SK-N-SH (cell line): ENCODE measurements around the gene PFKFB3.

Source experiments
- SMC3 ChIP-seq: IDR thresholded peaks from 2 replicates; pipeline ENCODE4 v1.6.1; 2012; ENCODE audit warnings: low read depth, low read length, improper control_type of control experiment
- TF ChIP-seq, protein P1 (sequence below): fragments of 150-350 bp; IDR thresholded peaks from 2 replicates; pipeline ENCODE4 v1.6.1; 2017; ENCODE audit warnings: antibody characterized with exemption, low read length, low read depth, borderline replicate concordance

DNA sequence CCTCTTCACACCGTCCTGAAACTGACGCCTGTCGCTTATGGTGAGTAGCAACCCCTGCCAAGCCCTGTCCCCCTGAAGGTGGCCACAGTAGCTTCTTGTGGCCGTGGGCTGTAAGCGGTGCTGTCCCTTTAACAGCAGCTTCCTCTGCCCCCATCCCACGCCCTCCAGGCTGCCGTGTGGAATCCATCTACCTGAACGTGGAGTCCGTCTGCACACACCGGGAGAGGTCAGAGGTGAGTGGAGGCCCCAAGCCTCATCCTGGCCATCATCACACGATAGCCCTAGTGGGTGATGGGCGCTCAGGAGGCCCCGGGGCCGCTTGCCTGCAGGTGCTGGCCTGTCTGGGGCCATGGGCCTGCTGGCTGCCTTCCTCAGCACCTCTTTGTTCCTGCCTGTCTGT is 21.2 kb downstream of the PFKFB3 start:
- TF ChIP-seq, protein P1, sequence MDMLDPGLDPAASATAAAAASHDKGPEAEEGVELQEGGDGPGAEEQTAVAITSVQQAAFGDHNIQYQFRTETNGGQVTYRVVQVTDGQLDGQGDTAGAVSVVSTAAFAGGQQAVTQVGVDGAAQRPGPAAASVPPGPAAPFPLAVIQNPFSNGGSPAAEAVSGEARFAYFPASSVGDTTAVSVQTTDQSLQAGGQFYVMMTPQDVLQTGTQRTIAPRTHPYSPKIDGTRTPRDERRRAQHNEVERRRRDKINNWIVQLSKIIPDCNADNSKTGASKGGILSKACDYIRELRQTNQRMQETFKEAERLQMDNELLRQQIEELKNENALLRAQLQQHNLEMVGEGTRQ: no peak
- no peak for TF ChIP-seq SMC3
